Ramos (cell line): ENCODE data around the gene ITPR3.

Experiments
- in situ Hi-C: fragments of 300-500 bp; cut with MboI; formaldehyde crosslinking; loops from one replicate; pipeline ENCODE4 v1.14.3; 2022; ENCODE audit warnings: low sequenced_read_pairs; ENCODE audit not compliant: unreplicated experiment

ITPR3 gene

DNA sequence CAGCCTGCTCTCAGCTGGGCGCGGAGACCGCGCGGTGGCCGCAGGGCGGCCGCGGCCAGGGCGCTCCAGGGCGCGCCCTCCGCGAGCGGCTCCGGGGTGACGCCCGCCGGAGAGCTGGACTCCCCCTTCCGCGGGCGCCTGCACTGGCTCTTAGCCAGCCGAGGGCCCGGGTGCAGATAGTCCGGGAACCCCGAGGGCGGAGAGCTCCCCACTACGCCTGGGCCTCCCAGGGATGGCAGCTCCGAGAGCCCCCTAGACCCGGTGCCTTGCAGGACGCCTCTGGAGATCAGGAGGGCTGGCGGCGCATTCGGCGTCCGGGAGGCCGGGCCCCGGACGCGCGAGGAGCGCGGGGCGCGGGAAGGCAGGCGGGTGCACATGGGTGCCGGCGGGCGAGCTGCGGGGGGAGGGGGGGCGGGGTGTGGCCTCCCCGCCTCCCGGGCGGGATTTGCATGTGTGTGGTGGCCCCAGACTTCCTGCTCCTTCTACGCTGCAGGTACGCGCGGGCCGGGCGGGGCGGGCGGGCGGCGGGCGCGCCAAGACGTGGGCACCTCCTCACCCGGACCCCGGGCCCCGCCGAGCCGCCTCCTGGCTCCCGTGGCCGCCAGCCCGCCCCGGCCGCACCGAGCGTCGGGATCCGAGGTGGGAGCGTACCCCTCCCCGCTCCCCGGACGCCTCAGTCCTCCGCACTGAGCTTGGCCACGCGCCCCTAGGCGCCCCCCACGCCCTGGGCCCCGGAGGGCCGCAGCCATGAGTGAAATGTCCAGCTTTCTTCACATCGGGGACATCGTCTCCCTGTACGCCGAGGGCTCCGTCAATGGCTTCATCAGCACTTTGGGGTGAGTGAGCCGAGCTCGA, at the start of gene ITPR3:
TSS of gene ITPR3 (plus strand) at position 467 of the 855 bp plus-strand sequence. CDS start at position 748, 281 bp downstream.
- in situ Hi-C loops, result no loop called here

DNA sequence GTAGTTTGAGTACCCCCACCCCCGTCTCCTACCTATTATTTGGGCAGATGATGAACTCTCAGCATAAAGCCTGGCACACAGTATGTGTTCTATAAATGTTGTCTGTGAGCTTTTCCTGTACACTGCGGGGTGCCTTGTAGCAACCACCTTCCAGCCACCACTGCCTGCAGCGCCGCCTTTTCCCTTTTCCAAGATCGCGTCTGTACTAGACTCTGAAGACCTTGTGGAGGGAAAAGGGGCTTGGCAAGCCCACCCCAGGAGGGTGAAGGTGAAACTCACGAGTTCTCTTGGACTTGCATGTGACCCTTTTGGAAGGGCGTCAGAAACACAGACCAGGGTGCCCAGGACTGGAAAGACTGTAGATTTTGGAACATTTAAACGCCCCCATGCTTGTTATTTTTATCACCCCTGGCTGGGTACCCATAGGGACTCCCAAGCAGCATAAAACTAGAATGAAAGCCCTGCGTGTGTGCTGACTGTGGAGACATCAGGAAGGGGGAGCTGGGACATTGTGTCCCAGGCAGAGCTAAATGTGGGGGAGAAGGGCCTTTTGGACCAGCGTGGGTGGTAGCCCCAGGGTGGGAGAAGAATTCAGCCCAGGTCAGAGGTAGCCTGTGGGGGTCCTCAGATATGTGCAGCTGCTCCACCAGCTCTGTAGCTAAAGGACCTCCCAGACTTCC, 49.3 kb upstream of the ITPR3 start:
- in situ Hi-C loops, result no loop called here

- in situ Hi-C loops, result no loop called here
Measured at GRCh38 chr6:33575211-33575610, 45.9 kb upstream of the ITPR3 start.

DNA sequence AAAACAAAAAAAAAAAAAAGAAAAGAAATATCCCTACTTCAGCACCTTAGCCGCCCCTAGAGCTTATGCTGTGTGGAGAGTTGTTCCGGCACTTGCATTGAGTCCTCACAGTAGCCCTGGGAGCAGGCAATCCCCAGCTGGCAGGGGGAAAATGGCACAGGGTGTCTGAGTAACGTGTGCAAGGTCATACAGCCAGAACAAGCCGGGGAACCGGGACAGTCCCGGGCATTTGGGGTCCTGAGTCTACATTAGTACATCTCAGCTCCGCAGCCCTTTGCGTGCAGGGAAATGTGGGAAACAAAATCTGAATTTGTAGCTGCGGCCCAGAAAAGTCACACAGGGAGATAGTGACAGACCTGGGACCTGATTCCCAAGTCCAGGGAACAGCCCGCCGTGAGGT, 44.5 kb upstream of the ITPR3 start:
- in situ Hi-C loops, result no loop called here

- in situ Hi-C loops, result no loop called here
Measured at GRCh38 chr6:33577106-33577535, 44.0 kb upstream of the ITPR3 start.

GRCh38 chr6:33577718-33578117, 43.4 kb upstream of the ITPR3 start:
- in situ Hi-C loops, result no loop called here

DNA sequence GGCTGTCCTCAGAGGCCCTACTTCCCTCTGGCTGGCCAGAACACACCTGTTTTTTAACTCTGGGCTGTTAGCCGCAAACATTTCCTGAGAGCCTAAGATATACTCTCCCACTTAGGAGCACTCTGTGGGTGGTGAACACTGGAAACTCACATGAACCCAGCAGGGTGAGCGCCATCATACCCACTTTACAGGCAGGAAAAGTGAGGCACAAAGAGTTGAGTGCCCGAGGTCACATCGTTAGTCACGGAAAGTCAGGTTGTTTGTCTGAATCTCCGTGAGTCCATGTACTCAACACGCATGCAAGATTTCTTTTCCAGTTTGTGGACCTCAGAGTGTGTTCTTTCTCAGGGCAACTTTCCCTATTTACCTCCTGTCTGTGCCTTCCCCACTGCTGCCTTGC, 43.0 kb upstream of the ITPR3 start:
- in situ Hi-C loops, result no loop called here

- in situ Hi-C loops, result no loop called here
Measured at GRCh38 chr6:33578588-33579011, 42.5 kb upstream of the ITPR3 start.

- in situ Hi-C loops, result no loop called here
Measured at GRCh38 chr6:33579828-33580714, 41.1 kb upstream of the ITPR3 start, which contains the start of gene BAK1. BAK1 (minus strand) TSS chr6:33580276; CDS start chr6:33577604, 2,672 bp downstream.

DNA sequence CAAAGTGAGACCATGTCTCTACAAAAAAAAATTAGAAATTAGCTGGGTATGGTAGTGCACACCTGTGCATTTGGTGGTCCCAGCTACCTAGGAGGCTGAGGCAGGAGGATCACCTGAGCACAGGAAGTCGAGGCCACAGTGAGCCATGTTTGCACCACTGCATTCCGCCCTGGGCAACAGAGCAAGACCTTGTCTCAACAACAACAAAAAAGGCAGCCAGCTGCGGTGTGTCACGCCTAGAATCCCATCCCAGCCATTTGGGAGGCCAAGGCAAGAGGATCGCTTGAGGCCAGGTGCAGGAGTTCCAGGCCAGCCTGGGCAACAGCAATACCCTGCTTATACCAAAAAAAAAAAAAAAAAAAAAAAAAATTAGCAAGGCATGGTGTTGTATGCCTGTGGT, 39.9 kb upstream of the ITPR3 start:
- in situ Hi-C loops, result no loop called here

- in situ Hi-C loops, result no loop called here
Measured at GRCh38 chr6:33583591-33584155, 37.4 kb upstream of the ITPR3 start.

GRCh38 chr6:33584700-33585402, 36.3 kb upstream of the ITPR3 start:
- in situ Hi-C loops, result loop anchor here (5.0 kb wide), 1 partner anchor 117 kb away; no protein-coding TSS in a partner anchor

- in situ Hi-C loops, result loop anchor here (5.0 kb wide), 1 partner anchor 117 kb away; no protein-coding TSS in a partner anchor
Measured at GRCh38 chr6:33585403-33586107, 35.6 kb upstream of the ITPR3 start.

DNA sequence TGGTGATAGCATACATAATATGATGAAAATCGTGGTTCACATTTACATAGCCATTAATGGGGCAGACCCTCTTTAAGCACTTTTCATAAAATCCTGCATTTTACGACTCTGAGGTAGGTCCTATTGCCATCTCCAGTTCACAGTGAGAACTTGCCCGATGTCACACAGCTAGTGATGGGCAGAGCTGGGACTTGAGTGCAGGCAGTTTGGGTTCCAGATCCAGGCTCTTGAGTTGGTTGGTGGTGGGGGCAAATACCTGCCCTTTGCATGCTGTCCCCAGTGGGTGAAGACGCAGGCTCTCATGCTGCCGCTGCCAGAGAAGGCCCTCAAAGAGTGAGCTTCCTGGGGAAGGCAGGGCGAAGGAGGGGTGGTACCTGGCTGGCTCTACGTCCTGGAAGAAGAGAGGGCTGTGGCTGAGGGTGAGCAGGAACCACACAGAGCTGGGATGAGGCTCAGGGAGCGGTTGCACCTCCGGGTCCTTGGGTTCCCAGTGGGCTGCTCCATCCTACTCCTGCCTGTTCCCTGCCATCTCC, 34.9 kb upstream of the ITPR3 start:
- in situ Hi-C loops, result loop anchor here (5.0 kb wide), 1 partner anchor 116 kb away; no protein-coding TSS in a partner anchor

GRCh38 chr6:33587529-33587928, 33.6 kb upstream of the ITPR3 start:
- in situ Hi-C loops, result loop anchor here (5.0 kb wide), 1 partner anchor 115 kb away; no protein-coding TSS in a partner anchor

DNA sequence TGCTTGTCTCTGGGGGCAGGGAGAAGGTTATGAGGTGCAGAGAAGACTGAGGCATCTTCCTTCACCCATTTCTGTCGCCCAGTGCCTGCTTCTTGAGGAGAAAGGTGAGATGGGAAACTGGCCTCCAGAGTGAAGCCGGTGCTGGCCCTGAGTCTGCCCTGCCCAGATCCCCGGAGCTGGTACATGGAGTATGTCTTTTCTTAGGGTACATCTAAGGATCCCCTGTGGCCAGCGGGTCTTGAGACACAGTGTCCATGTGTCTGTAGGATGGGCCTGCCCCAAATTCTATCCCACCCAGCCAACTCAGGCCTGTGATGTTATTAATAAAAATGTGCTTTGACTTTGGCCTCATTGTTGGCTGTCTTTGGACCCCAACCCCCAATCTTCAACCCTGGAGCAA, 32.2 kb upstream of the ITPR3 start:
- in situ Hi-C loops, result loop anchor here (5.0 kb wide), 1 partner anchor 113 kb away; no protein-coding TSS in a partner anchor

DNA sequence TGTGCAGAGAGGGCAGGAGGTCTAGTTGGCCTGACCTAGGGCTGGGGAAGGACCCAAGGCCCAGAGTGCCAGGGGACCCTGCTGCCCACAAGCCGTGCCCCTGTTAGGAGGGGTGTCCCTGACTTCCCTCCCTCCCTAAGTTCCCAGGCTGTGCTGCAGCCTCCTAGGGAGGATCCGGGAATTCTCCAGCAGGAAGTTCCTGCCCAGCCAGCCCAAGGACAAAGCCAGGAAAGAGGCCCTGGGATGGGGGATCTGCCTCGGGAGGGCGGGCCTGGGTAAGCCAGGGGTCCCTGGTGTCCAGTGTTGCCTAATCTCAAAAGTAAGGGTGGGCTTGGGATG, 31.8 kb upstream of the ITPR3 start:
- in situ Hi-C loops, result loop anchor here (5.0 kb wide), 1 partner anchor 113 kb away; no protein-coding TSS in a partner anchor
